ENCODE measurements around the gene SERPINB12.

- TF ChIP-seq POLR2AphosphoS5 (IDR thresholded peaks at IDR 0.05; ENCODE audit: low read length) = no peak
- no peak for TF ChIP-seq CTCF (IDR thresholded peaks at IDR 0.05 in 2 of 3, conservative IDR thresholded peaks at IDR 0.05 in 1 of 3; ENCODE audit: control insufficient read depth in 2 of 3, extremely low read depth in 1 of 3, insufficient read depth in 1 of 3, low read depth in 3 of 3, low read length in 3 of 3)
- no peak for TF ChIP-seq TCF7 (IDR thresholded peaks at IDR 0.05; ENCODE audit: borderline replicate concordance)
These were observed 54.8 kb downstream of the SERPINB12 start for GRCh38 chr18:63596964-63597363.

Data from GM12878 (cell line).